ENCODE results near the gene CTU1. TPM values are rescaled to one million over a fixed set of nuclear protein-coding genes. Genes with fewer than 3 reads are reported as not detected.

CTU1 gene
- total RNA-seq, 4 donors from 2014 or later = 7.4 to 25.5 (median 18.3) TPM

DNA sequence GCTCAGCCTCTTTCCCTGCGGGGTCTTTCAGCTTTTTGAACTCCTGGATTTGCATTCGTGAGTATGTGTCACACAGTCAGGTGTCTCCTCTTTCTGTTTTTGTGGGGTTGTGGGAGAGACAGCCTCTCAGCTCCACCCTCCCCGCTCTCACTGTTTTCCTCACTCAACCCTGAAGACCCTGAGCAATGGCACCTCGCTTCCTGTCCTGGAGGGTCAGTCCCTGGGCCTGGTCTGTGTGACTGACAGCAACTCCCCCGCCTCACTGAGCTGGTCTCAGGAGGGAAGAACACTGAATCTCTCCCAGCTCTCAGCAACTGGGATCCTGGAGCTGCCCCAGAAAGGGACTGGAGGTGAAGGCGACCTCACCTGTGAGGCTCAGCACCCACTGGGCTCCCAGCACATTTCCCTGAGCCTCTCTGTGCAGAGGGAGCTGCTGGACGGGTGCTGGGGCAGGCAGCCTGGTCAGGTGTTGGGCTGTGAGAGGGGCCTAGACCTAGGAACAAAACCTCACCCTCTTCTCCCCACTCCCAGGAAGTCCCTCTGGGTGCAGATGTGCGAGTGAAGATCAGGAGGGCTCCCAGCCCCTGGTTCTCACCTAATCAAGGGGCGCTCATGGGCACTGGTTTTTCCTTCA, 29.7 kb upstream of the CTU1 start:
- no peak for DNase-seq (ENCODE audit: low spot score in 2 of 2)
- WGBS, 2 donors = 77 to 81% methylated on average over 7 to 8 of the region's 9 CpGs
- H3K27me3 ChIP-seq = peaks cover 0 to 3% of the 10 kb centered on the region in 2 donors
- no peaks in the 10 kb centered on the region for H3K9me3 ChIP-seq
- no peak overlapping the region for H3K4me3 ChIP-seq
- H3K36me3 ChIP-seq = no peaks in the 10 kb centered on the region
- peaks cover 0 to 3% (median 0%) of the 10 kb centered on the region in 4 donors for H3K4me1 ChIP-seq
- peak overlapping the region in 3 of 4 donors; percentile 5 to 69 (median 19) for H3K27ac ChIP-seq
- TF ChIP-seq, protein P1, sequence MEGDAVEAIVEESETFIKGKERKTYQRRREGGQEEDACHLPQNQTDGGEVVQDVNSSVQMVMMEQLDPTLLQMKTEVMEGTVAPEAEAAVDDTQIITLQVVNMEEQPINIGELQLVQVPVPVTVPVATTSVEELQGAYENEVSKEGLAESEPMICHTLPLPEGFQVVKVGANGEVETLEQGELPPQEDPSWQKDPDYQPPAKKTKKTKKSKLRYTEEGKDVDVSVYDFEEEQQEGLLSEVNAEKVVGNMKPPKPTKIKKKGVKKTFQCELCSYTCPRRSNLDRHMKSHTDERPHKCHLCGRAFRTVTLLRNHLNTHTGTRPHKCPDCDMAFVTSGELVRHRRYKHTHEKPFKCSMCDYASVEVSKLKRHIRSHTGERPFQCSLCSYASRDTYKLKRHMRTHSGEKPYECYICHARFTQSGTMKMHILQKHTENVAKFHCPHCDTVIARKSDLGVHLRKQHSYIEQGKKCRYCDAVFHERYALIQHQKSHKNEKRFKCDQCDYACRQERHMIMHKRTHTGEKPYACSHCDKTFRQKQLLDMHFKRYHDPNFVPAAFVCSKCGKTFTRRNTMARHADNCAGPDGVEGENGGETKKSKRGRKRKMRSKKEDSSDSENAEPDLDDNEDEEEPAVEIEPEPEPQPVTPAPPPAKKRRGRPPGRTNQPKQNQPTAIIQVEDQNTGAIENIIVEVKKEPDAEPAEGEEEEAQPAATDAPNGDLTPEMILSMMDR (IDR thresholded peaks at IDR 0.05) = no peak
- no peak for TF ChIP-seq POLR2A (IDR thresholded peaks at IDR 0.05)

DNA sequence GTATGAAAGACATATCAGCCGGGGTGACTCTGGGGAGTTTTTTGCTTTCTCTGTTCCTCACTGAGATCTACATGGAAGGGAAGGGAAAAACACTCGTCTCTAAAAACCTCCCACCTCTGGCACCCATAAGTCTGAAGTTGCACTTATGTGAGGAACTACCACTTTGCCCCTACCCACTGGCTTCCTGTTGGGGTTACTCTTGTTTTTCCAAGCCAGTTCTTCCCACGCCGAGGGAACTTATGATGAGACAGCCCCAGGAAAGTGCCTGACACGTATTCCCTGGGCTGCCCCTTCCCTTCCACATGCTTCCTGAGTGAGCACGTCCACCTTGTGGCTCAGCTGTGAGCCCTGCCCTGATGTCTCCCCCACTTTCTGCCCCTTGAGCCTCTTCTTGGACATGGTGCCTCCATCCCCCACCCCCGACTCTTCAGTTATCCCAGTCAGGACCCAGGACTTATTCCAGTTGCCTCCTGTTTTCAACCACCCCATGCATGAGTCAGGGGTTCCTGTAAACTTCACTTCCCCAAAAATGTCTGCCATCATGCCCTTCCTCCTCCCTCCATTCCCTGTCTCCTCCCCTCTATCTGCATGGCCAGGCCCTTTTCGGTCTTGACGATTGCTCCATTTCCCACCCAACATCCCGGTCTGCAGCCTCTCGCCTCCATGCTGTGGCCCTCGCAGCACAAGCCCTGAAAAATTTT, 28.8 kb upstream of the CTU1 start:
- TF ChIP-seq, protein P1 (IDR thresholded peaks at IDR 0.05) = no peak
- TF ChIP-seq POLR2A (IDR thresholded peaks at IDR 0.05) = peak in 1 of 2 donors; percentile 11
- no peak for TF ChIP-seq EP300 (IDR thresholded peaks at IDR 0.05)
- Histone ChIP-seq H3K36me3 (no peaks in the 10 kb centered on the region), H3K27me3 (peaks cover 0 to 3% of the 10 kb centered on the region in 2 donors), H3K4me1 (peaks cover 0 to 8% (median 0%) of the 10 kb centered on the region in 4 donors), H3K27ac (peak overlapping the region in 2 of 4 donors; percentile 18 to 69), H3K4me3 (no peak overlapping the region), H3K9me3 (no peaks in the 10 kb centered on the region)
- peak in 1 of 2 donors; percentile 23 for DNase-seq (ENCODE audit: low spot score in 2 of 2)
- 62 to 67% methylated on average over 12 of the region's 12 CpGs for WGBS, 2 donors

DNA sequence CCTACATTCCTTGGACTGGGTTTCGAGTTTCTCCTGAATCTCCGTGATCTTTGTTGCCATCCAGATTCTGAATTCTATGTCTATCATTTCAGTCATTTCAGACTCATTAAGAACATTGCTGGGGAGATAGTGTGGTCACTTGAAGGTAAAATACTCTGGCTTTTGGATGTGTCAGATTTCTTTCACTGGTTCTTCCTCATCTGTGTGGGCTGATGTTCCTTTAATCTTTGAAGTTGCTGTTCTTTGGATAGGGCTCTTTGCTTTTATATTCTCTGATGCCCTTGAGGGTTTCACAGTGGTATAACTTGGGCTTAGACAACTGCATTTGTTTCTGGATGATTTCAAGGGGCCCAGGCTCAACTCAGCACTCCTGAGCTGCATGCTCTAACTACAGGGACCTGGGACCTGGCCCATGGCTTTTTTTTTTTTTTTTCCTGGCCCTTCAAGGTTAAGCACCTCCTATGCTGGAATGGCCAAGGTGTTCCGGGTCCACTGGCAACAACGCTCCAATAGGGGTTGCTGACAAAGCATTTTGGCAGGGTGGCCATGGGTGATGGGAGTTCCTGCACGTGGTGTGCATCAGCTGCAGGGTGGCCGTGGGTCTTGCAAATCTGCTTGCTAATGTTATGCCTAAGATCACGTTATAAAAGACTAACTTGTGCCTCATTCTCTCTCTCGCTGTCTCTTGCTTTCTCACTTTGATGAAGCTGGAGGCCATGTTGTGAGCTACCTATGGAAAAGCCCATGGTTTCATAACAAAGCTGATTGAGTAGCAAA, 28.0 kb upstream of the CTU1 start:
- H3K27me3 ChIP-seq = peaks cover 0 to 3% of the 10 kb centered on the region in 2 donors
- TF ChIP-seq EP300 (IDR thresholded peaks at IDR 0.05) (no peak), POLR2A (IDR thresholded peaks at IDR 0.05) (no peak)
- TF ChIP-seq, protein P1 (IDR thresholded peaks at IDR 0.05) = no peak
- no peak for DNase-seq (ENCODE audit: low spot score in 2 of 2)
- H3K4me3 ChIP-seq = no peak overlapping the region
- WGBS, 2 donors = 73 to 82% methylated on average over 8 of the region's 8 CpGs
- H3K27ac ChIP-seq = peak overlapping the region in 1 of 4 donors; percentile 18
- no peaks in the 10 kb centered on the region for H3K36me3 ChIP-seq
- H3K4me1 ChIP-seq = peaks cover 0 to 8% (median 0%) of the 10 kb centered on the region in 4 donors
- H3K9me3 ChIP-seq = no peaks in the 10 kb centered on the region

DNA sequence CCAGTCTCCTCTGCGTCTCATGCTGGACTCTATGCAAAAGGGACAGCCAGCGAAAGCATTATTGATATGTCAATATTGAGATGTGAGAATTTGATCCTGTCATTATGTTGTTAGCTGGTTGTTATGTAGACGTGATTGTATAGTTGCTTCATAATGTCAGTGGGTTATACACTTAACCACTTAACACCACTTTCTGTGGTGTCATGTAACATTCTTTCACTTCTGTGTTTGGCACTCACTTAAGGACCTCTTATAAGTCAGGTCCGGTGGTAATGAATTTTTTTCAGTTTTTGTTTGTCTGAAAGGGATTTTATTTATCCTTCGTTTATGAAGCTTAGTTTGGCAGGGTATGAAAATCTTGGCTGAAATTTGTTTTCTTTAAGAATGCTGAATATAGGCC, 26.8 kb upstream of the CTU1 start:
- Histone ChIP-seq H3K4me3 (no peak overlapping the region), H3K4me1 (peaks cover 0 to 8% (median 0%) of the 10 kb centered on the region in 4 donors), H3K27ac (no peak overlapping the region), H3K36me3 (no peaks in the 10 kb centered on the region), H3K27me3 (peaks cover 0 to 3% of the 10 kb centered on the region in 2 donors), H3K9me3 (no peaks in the 10 kb centered on the region)
- TF ChIP-seq POLR2A (IDR thresholded peaks at IDR 0.05) (no peak), EP300 (IDR thresholded peaks at IDR 0.05) (no peak)
- TF ChIP-seq, protein P1 (IDR thresholded peaks at IDR 0.05) = no peak
- DNase-seq (ENCODE audit: low spot score in 2 of 2) = no peak
- WGBS, 2 donors = 84 to 85% methylated on average over 5 of the region's 5 CpGs
